Stimulated activated CD8-positive, alpha-beta memory T cell treated with anti-CD3 and anti-CD28 coated beads, Interleukin-12 subunit alpha, Interleukin-12 subunit beta, amount 100 ng/mL, for 24 hours (primary cell): ENCODE data around the gene FBXL5.

Experiments used
- DNase-seq: peaks from one replicate; pipeline ENCODE4 v3.0.0-alpha.2; 2020; ENCODE audit errors: extremely low read depth

FBXL5 gene

DNA sequence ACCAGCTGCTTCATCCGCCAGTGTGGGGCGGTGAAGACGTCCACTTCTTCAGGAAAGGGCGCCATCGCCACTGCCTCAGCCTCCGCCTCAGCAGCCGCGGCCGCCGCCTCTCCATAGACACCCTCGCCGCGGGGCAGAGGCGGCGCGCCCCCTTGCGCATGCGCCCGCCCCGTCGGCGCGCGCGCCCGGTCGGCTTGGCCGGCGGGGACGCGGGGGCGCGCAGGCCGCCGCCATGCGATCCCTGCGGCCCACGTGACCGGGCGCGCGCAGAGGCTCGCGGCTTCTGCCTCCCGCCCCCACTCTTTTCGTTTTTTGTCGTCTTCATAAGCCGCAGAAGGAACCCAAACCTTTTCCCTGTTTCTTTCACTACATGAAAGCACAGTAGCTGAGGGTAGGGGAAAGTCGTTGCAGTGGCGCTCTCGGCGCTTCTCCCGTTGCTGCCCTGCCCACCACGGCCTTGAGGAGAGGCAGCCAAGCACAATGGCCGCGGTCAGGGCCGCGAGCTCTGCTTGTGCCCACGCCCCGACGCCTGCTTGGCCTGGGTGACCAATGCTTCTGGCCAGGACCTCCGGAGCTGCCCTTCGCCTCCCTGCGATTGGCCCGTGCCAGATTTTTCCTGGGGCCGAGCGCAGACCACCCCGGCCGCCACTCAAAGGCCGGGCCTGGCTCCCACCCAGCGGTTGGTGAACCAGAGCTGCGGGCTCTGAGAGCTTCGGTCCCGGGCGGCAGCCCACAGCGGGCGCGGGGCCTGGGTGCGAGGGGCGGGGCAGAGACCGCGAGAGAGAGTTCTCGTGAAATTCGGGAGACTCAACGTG is at the start of gene FBXL5:
TSS of gene FBXL5 (minus strand) at position 135 of the 815 bp plus-strand sequence. CDS start at position 65, 70 bp downstream.
- peak; percentile 61 for DNase-seq

DNA sequence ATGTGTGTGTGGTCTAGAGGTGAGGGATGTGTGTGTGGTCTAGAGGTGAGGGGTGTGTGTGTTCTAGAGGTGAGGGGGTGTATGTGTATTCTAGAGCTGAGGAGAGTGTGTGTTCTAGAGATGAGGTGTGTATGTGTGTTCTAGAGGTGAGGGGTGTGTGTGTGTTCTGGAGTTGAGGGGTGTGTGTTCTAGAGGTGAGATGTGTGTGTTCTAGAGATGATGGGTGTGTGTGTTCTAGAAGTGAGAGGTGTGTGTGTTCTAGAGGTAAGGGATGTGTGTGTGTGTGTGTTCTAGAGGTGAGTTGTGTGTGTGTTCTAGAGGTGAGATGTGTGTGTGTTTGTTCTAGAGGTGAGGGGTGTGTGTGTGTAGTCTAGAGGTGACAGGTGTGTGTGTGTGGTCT is 49.0 kb upstream of the FBXL5 start:
- no peak for DNase-seq

DNA sequence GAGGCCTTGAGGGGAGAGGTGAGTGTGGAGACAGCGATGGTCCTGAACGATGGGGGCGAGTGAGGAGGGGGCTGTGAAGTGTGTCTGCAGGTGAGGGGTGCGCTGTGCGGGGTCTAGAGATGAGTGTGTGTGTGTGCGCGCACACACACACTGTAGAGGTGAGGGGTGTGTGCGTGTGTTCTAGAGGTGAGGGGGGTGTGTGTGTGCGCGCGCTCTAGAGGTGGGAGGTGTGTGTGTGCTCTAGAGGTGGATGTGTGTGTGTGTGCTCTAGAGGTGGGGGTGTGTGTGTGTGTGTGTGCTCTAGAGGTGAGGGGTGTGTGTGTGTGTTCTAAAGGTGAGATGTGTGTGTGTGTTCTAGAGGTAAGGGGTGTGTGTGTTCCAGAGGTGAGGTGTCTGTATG is 48.3 kb upstream of the FBXL5 start:
- no peak for DNase-seq

DNA sequence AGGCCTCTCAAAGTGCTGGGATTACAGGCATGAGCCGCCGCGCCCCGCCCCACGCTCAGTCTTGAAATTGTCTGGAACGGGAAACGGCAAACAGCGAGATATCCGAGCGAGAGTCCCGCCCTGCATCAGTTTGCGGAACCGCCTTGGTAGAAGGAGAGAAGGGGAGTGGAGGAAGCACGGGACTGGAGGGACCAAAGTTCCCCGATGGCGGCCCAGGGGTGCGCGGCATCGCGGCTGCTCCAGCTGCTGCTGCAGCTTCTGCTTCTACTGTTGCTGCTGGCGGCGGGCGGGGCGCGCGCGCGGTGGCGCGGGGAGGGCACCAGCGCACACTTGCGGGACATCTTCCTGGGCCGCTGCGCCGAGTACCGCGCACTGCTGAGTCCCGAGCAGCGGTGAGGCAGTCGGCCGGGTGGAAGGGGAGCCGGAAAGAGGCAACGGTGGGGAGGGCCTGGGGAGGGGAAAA is 47.8 kb upstream of the FBXL5 start, which contains the start of gene BST1:
TSS of gene BST1 (plus strand) at position 125 of the 463 bp plus-strand sequence. CDS start at position 205, 80 bp downstream.
- DNase-seq = peak; percentile 9

DNA sequence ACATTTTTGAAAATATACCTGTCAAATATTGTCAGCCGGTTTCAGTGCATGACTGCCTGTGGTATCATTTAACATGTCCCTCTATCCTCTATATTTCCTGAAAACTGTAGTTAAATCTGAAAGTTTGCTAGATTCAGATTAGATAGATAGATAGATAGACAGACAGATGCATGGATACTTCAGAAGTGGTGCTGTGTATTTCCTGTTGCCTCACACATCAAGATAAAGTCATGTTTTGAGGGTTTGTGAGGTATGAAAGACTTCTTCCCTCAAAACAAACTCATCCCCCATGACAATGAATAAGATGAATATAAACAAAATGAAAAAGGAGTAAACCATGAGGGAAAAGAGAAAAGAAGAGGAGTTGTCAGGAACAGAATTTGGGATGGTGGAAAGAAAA is 41.7 kb upstream of the FBXL5 start:
- DNase-seq = no peak

DNA sequence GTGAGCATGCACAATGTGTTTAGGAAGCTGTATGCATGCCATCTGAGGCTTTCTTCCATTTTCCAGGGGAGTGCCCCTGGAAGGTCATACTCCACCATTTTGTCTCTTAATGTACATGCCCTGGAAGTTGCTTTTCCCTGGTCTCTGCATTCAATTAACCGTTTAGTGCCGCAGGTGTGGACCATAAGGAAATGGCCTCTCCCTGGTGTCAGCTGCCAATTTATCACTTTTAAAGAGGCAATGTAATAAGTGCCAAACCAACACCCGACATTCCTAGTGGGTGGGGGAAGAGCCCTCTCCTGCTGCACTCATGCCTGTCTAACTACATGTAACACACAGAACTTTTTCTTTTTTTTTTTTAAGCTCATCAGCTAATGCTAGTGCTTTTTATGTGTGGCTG is 40.6 kb upstream of the FBXL5 start:
- no peak for DNase-seq

- no peak for DNase-seq
Observed at GRCh38 chr4:15695240-15695699, 40.1 kb upstream of the FBXL5 start.

GRCh38 chr4:15694431-15694830 is 39.3 kb upstream of the FBXL5 start:
- no peak for DNase-seq

- DNase-seq = no peak
Observed at GRCh38 chr4:15692602-15693001, 37.4 kb upstream of the FBXL5 start.

DNA sequence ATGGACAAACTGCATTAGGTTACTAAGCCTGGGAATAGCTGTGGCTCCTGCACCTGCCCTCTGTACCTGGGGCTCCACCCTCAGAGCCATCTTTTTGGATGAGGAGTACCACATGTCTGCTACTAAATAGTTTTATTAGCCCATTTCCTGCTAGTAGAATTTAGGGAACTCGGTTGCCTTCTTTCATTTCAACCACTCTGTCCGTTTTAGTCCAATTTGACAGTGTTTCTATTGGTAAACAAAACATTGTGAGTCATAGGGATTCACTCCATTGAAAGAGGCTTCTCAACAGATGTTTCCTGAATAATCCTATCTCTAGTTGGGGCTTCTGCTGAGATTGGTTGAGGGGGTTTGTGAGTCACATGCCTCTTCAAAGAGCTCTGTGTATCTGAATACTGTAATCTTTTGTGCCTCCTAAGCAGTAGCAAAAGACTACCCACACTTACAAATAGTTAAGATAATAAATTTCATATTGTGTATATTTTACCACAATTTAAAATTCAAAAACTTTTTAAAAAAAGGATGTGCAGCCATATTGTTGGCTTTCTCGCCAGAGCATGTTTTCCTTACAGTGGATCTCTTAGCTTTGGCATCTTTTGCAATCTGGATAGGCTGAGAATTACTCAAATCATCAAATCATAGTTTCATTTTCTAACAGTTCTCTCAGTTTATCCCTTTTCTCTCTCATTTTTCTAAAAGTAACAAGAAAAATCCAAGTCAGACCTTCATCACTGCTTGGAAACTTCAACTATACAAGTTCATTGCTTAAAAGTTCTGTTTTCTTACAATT is 36.4 kb upstream of the FBXL5 start:
- no peak for DNase-seq

GRCh38 chr4:15690020-15690809 is 35.1 kb upstream of the FBXL5 start:
- no peak for DNase-seq

DNA sequence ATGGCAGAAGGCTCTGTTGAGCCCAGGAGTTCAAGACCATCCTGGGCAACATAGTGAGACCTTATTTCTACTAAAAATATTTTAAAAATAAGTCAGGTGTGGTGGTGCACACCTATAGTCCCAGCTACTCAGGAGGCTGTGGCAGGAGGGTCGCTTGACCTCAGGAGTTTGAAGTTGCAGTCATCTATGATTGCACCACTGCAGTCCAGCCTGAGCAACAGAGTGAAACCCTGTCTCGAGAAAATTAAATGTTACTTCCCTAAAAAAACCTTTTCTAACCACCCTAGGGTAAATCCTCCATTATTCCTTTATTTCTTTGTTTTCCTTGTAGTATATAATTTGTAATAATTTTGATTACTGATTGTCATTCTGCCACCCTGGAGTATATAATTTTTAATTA is 34.4 kb upstream of the FBXL5 start:
- no peak for DNase-seq

GRCh38 chr4:15688051-15688450 is 32.9 kb upstream of the FBXL5 start:
- DNase-seq = no peak

DNA sequence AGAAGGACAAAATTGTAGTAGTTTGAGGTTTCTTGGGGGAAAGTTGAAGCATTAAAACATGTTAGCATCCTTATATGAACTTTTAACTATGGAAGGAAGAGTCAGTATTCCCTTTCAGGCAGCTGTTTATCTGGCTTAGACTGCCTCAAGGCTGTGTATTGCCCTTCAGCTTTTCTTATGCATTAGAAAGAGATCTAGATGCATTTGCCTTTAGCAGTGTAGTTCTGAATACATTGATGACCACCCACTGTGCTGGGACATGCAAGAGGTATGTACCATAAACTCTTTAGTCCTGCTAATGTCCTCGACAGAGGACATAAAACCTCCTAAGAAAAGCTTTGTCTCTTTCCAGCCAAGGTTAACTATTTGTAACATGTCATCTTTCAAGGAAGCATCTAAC is 29.3 kb upstream of the FBXL5 start:
- no peak for DNase-seq

DNA sequence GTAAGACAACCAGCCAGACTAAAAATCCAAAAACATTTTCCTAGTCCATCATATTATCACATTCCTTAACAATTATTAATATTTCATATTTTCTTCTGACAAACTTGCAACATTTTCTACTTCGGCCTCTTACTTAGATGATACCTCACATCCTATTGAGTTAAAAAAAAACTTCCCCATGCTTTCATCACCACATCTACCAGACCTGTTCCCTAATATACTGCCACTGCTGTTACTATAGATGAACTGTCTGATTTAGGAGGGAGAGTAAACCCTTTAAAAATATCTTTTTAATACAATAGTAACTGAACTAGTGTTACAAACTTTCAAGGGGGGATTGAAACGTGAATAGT is 28.0 kb upstream of the FBXL5 start:
- no peak for DNase-seq

DNA sequence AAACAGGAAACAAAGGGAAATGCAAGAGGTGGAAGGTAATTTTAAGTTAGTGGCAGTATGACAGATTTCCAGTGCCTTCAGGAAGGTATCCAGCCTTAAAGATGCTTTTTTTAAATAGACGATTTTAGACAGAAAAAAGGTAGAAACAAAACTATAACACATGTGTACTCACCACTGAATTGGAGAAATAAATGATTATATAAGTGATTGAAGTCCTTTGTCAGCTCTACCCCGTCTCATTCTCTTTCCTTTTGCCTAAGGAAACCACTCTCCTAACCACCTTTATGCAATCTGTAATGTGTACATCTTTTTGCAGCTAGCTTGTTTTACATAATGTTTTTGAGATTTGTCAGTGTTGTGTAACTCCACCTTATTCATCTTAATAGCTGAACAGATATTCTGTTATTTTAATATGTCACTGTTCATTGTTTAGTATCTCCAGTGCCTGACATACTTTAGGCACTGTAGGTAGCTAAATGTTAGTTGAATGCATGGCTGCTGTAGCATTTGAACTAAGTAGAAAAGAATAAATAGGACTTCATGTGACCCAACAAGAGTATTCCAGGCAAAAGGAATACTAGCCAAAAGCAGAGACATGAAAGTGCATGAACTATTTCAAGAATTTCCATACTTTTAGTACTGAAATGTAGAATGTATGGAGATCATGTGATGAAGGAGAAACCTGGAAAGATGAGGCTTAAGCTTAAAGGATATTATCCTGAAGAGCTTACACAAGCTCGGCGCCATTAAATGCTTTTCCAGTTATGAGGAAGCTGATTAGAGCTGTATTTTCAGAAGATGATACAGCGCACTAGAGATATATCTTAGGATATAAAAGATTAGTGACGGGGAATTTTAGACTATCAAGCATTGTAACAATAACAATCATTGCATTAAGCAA is 27.3 kb upstream of the FBXL5 start:
- DNase-seq = no peak

- DNase-seq = peak; percentile 92
Observed at GRCh38 chr4:15681372-15682241, 26.4 kb upstream of the FBXL5 start, which contains the start of gene FAM200B. Gene FAM200B (plus strand): TSS chr4:15681827. CDS start chr4:15686978, 5,151 bp downstream.

DNA sequence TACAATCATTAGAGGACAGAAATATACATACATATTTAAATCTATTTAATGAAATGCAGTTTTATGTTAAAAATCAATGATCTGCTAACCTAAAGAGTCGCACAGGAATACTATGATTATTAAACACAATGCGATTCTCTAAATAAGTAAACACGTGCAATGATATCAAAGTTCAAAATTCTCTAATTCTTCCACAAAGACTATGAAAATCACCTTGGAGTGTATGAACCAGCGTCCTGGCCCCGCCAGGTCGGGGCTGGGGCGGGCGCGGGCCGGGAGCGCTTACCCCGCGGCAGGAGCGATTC is 25.9 kb upstream of the FBXL5 start:
- no peak for DNase-seq

DNA sequence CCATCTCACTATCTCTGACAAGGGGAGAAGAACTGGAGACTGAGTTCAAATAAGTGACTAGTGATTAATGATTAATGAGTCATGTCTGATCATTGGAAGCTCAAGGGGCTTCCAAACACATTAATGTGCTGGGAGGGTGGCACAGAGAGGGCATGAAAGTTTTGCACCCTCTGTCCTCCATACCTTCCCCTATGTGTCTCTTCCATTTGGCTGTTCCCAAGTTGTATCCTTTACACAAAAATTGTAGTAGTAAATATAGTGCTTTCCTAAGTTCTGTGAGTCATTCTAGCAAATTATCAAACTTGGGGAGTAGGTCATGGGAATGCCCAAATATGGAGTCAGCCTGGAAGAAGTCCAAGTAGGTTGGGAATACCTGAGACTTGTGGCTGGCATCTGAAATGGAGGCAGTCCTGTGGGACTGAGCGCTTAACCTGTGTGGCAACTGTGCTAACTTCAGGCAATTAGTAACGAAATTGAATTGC is 22.4 kb upstream of the FBXL5 start:
- no peak for DNase-seq

DNA sequence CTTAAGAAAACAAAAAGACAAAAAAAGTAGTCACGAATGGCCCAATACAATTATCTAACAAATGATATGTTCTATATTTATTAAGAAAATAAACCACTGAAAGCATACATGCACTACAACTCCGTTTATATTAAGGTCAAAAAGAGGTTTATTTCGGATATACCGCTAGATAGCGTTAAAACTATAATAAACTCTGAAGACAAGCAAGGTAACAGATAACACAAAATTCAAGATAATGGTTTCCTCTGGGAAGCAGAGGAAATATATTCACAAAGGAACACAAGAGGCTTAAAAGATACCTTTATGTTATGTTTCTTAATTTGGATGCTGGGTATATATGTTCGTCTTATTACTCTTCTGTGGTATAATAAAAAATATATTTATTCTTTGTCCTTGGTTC is 21.7 kb upstream of the FBXL5 start:
- no peak for DNase-seq
